ENCODE results near the gene SMAD1. TPM values are rescaled to one million over a fixed set of nuclear protein-coding genes. Genes with fewer than 3 reads are reported as not detected.
"Not testable (repeated sequence)": the region's sequence is repeated elsewhere in the genome, so short reads cannot be mapped to it uniquely, and the experiment has no call there.

The SMAD1 gene
- total RNA-seq, 1 donor from 2014 or later = 40.8 TPM

DNA sequence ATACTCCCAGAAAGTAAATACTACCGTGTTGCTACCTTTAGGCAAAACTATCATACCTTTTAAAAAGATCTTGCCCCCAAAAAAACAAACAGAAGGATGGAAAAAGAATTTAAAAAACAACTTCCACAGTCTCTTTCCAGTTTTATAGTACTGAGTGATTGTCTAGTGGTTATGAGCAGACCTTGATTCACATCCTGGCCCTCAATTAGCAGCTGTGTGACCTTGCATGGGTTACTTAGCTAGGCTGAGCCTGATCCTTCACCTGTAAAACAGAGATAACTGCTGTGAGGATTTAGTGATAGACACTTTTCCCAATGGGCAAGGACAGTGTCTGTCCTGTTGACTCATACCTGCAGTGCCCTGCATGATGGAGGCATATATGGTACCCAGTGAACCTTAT, 49.0 kb downstream of the SMAD1 start:
- TF ChIP-seq, protein P1, sequence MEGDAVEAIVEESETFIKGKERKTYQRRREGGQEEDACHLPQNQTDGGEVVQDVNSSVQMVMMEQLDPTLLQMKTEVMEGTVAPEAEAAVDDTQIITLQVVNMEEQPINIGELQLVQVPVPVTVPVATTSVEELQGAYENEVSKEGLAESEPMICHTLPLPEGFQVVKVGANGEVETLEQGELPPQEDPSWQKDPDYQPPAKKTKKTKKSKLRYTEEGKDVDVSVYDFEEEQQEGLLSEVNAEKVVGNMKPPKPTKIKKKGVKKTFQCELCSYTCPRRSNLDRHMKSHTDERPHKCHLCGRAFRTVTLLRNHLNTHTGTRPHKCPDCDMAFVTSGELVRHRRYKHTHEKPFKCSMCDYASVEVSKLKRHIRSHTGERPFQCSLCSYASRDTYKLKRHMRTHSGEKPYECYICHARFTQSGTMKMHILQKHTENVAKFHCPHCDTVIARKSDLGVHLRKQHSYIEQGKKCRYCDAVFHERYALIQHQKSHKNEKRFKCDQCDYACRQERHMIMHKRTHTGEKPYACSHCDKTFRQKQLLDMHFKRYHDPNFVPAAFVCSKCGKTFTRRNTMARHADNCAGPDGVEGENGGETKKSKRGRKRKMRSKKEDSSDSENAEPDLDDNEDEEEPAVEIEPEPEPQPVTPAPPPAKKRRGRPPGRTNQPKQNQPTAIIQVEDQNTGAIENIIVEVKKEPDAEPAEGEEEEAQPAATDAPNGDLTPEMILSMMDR (IDR thresholded peaks at IDR 0.05; ENCODE audit: insufficient read depth, low read length, poor library complexity, severe bottlenecking) = no peak
- DNase-seq (ENCODE audit: low read depth) = no peak
- Histone ChIP-seq H3K27me3 (ENCODE audit: control insufficient read depth, insufficient read depth, low read length) (no peaks in the 10 kb centered on the region), H3K36me3 (ENCODE audit: control insufficient read depth, insufficient read depth, low read length) (no peaks in the 10 kb centered on the region), H3K4me3 (ENCODE audit: low read depth, low read length) (no peak overlapping the region)

DNA sequence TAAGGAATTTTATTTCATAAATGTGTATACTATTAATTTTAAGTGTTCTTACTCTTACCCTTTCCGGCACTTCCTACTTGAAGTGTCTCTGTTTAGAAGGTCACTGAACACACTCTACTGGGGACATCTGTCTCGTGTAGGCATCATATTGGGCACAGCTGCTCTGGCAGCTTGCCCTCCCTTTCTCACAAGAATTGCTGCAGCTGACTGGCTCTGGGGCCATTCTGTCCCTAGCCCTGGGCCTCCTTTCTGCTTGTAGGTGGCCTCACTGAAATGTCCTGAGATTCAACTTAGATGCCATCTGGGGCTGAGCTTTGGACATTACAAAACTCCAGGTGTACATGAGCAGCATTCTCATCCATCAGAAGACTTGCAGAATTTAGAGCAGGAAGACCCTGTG, 49.6 kb downstream of the SMAD1 start:
- no peaks in the 10 kb centered on the region for H3K27me3 ChIP-seq (ENCODE audit: control insufficient read depth, insufficient read depth, low read length)
- no peak overlapping the region for H3K4me3 ChIP-seq (ENCODE audit: low read depth, low read length)
- no peak for DNase-seq (ENCODE audit: low read depth)
- TF ChIP-seq, protein P1 (IDR thresholded peaks at IDR 0.05; ENCODE audit: insufficient read depth, low read length, poor library complexity, severe bottlenecking) = no peak
- H3K36me3 ChIP-seq (ENCODE audit: control insufficient read depth, insufficient read depth, low read length) = no peaks in the 10 kb centered on the region

DNA sequence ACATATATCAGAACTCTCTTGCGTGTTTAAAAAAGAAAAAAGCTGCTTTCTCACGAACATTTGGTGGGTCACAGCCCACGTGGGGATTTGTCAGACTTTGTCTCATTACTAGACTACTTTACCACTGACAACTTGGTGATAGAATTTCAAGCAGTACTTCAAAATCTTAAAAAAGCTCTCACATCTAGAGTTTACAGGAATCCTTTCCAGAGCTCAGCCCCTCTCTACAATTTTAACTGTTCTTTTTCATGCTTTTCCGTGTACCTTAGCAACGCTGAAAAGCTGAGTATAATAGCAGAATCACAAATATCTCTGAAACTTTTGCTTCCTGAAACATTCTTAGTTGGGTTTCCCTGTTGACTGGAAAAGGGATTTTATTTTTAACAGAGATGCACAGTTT, 50.2 kb downstream of the SMAD1 start:
- Histone ChIP-seq H3K36me3 (ENCODE audit: control insufficient read depth, insufficient read depth, low read length) (no peaks in the 10 kb centered on the region), H3K27me3 (ENCODE audit: control insufficient read depth, insufficient read depth, low read length) (no peaks in the 10 kb centered on the region)
- TF ChIP-seq, protein P1 (IDR thresholded peaks at IDR 0.05; ENCODE audit: insufficient read depth, low read length, poor library complexity, severe bottlenecking) = no peak

DNA sequence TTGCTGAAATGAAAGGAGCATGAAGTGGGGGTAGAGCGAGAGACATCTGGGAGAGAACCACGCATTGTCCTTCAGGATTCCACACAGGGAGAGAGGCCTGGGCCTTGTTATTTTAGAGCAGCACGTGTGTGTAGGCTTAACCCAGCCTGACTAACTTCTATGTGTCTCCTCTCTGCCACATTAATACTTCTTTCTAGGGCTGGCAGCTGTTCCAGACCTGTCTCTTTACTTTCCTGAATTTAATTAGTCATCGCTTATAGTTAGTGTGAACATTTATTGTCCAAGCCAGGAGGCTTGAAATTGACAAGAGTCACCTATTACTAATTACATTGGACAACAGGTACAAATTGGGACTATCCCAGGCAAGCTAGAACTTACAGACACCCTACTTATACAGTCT, 51.3 kb downstream of the SMAD1 start:
- H3K27me3 ChIP-seq (ENCODE audit: control insufficient read depth, insufficient read depth, low read length) = no peaks in the 10 kb centered on the region
- no peak overlapping the region for H3K4me3 ChIP-seq (ENCODE audit: low read depth, low read length)
- peak; percentile 37 for DNase-seq (ENCODE audit: low read depth)
- TF ChIP-seq, protein P1 (IDR thresholded peaks at IDR 0.05; ENCODE audit: insufficient read depth, low read length, poor library complexity, severe bottlenecking) = no peak
- H3K36me3 ChIP-seq (ENCODE audit: control insufficient read depth, insufficient read depth, low read length) = no peaks in the 10 kb centered on the region

More for the DNA sequence above, 50.2 kb downstream of the SMAD1 start:
- DNase-seq (ENCODE audit: low read depth) = no peak
- H3K4me3 ChIP-seq (ENCODE audit: low read depth, low read length) = no peak overlapping the region

DNA sequence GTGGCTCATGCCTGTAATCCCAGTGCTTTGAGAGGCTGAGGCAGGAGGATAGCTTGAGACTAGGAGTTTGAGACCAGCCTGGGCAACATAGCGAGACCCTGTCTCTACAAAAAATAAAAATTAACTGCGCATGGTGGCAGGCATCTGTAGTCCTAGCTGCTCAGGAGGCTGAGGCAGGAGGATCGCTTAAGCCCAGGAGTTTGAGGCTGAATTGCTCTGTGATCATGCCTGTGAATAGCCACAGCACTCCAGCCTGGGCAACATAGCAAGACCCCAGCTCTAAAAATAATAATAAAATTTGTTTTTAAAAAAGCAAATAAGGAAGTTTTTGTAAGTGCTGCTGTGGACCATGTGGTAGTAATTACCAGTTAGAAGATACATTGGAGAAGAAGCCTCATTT, 51.8 kb downstream of the SMAD1 start:
- H3K4me3 ChIP-seq (ENCODE audit: low read depth, low read length); DNase-seq (ENCODE audit: low read depth); H3K27me3 ChIP-seq (ENCODE audit: control insufficient read depth, insufficient read depth, low read length); H3K36me3 ChIP-seq (ENCODE audit: control insufficient read depth, insufficient read depth, low read length): not testable (repeated sequence)

DNA sequence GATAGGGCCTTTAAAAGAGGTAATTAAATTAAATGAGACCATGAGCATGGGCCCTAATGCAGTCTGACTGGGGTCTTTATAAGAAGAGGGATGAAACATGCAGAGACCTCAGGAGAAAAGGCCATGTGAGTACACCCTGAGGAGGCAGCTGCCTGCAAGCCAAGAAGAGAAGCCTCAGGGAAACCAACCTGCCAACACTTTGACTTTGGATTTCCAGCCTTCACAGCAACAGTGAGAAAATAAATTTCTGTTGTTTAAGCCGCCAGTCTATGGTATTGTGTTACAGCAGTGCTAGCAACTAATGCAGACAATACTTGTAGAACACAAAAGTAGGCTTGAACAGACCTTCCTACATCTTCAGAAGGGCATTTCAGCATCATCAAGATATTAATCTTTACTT, 52.3 kb downstream of the SMAD1 start:
- Histone ChIP-seq H3K27me3 (ENCODE audit: control insufficient read depth, insufficient read depth, low read length) (no peaks in the 10 kb centered on the region), H3K4me3 (ENCODE audit: low read depth, low read length) (no peak overlapping the region), H3K36me3 (ENCODE audit: control insufficient read depth, insufficient read depth, low read length) (no peaks in the 10 kb centered on the region)
- DNase-seq (ENCODE audit: low read depth) = no peak
- TF ChIP-seq, protein P1 (IDR thresholded peaks at IDR 0.05; ENCODE audit: insufficient read depth, low read length, poor library complexity, severe bottlenecking) = no peak

Measured in kidney epithelial cell (primary cell).